DMS114 treated with DMSO at 0.1 percent for 48 hours (cell line): ENCODE measurements around the gene RABAC1.
"Not testable (repeated sequence)": the region's sequence is repeated elsewhere in the genome, so short reads cannot be mapped to it uniquely, and the experiment has no call there.

Source experiments
- DNase-seq: peaks from one replicate; lab custom pipeline; 2025; ENCODE audit not compliant: unreplicated experiment; lab: John Stamatoyannopoulos, UW

The RABAC1 gene

DNA sequence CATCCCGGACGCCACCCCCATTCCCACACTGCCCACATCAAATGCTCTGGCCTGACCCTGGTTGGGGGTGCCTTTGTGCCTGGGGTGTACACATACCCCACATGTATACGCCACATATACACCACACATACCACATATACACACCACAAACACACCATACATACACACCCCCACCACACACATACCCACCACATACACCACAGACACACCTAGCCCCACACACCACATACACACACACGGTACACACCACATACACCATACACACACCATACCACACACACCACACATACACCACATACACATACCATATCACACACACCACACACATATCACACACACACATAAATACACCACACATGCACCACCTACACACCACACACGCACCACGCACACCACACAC is 41.0 kb downstream of the RABAC1 start:
- no peak for DNase-seq

DNA sequence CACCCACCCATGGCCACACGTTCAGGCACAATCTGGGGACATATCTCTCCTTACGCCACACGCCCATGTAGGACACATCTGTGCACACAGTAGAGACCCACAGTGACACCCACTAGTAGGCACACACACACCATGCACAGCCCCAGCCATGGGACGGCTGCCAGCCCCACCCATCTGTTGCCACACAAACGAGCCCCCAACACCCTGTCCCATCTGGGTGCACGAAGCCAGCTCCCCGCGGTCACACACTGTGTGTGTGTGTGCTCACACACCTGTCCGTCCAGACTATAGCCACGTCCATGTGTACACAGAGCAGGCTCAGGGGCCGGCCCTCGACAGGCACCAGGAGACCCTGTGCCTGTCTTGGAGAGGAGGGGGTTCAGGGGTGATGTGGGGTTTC is 41.4 kb downstream of the RABAC1 start:
- no peak for DNase-seq

DNA sequence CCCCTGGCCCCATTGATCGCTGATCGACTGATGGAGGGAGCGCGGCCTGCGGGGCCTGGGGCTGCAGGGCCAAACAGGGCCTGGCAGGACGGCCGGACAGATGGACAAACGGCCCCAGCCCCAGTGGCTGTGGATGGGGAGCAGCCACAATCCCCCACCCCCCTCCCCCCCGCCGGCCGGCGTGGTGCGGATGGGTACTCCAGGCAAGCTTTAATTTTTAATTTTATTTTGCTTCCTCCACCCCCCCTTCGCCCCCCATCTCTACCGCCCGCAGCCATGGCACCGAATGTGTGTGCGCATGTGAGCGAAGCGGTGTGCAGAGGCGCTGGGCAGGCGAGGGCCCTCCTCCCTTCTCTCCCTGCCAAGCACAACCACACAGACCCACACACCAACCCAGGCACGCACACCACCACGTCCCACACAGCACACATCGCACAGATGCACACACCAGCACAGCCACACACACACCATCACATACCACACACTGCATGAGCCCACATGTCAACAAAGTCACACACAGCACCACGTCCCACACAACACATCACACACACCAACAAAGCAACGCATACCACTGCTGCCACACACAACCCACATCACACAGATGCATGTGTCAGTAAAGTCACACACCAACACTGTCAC is 43.2 kb downstream of the RABAC1 start:
- no peak for DNase-seq

DNA sequence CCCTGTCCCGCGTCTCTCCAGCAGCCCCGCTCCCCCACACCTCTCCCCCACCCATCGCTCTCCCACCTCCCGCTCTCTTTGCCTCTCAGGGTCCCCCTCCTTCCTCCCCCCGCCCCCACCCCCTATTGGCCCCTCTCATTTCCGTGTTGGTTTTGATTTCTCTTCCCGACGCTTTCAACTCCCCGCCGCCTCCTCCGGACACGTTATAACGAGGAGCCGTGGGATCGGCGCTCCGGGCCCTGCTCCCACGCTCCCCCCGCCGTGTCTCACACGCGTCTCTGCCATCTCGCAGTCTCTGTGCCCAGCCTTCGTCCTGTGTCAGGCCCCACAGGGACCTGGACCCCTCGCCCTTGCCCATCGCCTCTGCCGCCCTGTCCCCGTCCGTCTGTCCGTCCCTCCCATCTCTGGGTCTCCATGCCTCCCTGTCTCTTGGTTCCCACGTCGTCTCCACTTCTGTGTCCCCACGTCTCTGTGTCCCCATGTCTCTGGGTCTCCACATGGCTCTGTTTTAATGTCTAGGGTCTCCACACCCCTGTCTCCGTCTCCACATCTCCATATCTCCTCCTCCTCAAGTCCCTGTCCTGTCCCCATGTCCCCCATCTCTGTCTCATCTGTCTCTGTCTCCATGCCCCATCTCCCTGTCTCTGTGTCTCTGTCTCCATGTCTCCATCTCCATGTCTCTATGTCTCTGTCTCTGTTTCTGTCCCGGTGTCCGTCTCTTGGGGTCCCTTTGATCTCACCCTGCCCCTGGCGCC is 43.9 kb downstream of the RABAC1 start:
- no peak for DNase-seq

DNA sequence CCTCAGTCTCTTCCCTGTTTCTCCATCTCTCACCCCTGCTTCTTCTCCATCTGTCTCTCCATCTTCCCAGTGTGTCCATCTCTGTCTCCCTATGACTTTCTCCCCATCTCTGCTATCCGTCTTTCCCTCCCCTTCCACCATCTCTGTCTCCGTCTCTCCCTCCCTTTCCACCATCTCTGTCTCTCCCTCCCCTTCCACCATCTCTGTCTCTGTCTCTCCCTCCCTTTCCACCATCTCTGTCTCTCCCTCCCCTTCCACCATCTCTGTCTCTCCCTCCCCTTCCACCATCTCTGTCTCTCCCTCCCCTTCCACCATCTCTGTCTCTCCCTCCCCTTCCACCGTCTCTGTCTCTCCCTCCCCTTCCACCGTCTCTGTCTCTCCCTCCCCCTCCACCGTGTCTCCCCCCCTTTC is 44.7 kb downstream of the RABAC1 start:
- DNase-seq, result not testable (repeated sequence)

DNA sequence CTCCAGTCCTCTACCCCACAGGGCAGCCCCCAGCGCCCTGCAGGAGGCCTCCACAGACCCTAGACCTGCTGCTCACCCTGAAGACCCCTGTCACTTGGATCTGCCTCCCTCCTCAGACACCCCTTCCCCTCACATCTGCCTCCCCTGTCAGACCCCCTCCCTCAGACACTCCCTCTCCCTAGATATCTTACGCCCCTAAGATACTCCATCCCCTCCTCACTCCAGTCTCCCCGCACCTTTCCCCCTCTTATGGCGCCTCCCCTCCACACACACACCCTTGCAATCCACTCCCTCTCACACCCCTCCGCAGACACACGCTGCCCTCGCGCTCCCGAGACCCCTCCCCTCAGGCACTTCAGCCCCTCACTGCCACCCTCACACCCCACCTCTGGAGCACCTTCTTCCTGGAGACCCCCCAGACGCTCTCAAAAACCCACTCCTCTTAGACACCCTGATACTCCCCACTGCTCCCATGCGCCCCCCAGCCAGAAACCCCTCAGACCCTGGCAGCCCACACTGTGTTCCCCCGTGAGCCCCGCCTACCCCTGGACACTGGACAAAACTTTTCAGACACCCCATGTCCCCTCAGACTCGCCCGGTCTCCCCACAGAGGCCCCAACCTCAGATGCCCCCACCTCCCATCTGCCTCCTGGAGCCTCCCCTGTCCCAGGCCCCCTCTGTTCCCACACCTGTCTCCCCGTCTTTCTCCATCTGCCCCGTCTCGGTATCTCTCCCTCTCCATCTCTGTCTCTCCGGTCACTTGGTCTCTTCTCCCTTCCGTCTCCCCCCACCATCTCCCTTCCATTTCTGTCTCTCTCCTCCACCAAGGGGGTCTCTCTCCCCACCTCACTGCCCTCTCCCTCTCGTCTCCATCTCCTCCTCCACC is 45.3 kb downstream of the RABAC1 start:
- no peak for DNase-seq

DNA sequence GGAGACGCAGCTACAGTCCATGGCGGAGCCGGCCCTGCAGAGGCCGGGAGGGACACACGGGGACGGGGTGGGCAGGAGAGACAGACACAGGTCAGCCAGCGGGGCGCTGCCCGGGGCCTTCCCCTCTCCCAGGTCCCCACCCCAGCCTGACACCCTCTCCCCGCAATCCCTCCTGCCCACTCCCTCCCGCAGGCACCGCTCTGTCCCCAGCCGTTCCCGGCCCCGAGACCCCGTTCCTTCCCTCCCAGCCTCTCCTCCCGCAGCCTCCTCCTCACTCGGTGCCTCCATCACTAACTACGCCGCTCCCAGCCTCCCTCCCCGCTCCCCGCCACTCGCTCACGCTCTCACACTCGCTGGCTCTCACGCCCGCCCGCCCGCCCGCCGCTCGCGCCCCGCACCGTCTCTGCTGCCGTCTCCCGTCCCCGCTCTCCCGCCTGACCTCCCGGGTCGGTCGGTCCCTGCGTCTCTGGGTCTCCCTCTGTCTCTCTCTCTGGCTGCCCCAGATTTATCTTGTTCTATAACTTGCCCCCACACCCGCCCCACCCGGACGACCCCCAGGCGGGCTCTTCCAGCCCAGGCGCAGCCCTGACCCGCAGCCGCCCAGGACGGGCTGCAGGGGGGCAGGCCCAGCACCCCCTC is 46.1 kb downstream of the RABAC1 start:
- no peak for DNase-seq

DNA sequence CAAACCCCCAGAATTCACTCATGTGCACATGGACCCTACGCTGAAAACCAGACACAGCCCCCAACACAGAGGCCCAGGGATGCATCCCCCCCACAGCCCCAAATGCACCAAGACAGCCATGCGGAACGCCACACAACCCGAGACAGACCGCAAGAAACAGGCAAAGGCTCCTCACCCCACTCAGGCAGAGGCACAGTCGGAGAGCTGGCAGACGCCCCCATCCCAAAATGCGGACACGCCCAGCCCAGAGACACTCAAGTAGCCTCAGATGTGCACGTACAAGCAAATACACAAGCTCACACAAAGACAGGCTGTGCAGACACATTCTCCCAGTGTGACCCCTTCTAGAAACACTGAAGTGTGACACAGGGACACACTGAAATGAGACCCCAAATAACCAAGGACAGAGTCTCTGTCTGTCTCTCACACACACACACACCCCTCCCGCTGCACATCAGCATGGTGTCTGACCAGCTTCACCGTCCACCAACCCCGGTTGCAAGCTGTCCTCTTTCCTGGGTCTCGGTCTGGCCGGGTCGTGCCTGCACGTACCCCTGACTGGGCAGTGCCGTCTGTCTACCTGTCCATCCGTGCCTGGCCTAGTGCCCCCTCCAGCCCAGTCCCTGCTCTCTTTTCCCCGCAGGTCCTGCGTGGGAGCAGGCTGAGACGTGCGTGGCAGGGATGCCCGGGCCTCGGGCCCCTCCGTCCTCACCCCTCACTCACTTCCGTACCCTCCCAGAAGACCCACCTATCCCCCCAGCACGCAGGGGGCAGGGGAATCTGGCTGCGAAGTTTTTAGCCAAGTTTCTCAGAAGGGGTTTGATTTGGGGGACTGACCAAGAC is 47.0 kb downstream of the RABAC1 start:
- DNase-seq, result no peak

DNA sequence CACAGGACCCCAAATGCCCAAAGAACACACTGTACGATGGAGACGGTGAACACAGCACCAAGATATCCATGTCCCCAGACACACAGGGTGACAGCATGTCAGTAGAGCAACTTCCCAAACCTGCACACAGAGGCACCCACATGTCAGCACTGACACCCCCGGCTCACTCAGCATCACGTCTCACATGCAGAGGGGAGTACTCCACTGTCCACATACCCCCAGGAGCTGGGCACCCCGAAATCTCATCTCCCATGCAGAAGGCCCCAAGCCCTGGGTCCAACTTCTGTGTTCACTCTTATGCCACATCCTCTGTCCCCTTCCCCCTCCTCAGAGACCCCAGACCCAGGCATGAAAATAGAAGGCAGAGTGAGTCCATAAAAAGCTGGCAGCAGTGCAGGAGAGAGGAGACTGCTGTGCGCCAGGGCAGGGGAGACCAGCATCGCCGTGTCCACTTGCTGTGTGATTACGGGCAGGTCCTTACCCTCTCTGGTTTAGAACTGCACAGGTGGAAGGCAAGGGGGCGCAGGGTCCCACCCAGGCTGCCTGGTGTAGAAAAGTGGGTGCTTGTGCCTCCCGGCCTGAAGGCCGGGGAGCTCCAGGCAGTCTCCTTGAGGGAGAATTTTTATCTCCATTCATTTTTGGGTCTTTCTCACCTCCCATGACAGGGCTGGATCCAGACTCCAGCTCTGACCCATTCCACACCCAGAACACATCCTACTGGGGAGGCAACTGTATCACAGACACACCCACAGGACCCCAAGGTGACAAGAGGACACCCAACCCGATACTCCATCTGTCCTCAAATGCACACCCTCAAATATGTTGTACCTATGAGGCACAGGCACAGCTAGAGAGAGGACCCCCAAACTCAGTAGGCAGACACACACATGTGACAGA is 47.9 kb downstream of the RABAC1 start:
- no peak for DNase-seq

DNA sequence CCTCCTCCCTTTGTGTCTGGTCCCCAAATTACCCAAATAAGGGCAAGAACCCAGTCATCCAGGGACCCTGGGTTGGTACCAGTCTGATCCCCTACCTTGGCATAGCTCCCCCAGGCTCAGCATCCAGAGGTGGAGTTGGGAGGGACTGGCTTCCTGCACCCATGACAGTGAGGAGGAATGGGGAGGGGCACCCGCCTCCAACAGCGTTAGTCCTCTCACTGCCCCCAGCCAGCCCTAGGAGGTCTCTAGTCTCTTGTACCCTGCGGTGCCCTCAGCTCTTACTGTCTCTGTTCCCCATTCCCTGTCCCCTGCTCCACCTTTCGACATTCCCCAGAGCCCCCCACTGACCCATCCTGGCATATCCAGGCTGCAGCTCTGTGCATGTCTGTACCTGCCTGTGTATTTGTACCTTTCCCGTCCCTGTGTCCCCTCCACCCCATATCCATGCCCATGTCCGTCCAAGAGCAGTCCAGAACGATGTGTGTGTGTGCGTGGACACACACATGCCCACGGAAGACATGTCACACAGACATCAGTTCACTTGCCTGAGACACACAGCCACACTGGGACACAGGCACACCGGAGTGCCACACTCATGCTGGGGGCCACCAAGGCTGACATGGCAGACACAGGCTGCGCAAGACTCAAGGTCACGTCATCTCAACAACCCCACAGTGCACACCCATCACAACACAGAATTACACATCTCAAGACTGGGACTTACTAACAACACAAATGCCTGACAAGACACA is 48.7 kb downstream of the RABAC1 start:
- DNase-seq, result no peak

DNA sequence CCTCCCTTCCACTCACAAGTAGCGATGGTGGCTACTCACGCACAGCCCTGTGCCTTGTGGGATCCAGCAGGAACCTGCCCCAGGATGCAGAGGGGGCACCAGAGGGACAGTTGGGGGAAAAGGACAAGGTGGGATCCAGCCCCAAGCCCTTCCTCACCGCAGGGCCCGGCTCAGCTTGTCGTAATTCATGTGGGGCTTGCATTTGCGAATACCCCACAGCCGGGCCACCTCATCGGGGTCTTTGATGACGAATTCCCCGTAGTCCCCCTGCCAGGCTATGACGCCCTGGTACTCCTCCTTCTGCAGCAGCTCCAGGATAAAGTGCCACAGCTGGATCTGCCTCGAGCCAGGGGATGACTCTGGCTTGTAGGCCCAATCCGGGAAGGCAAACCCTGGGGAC is 49.4 kb downstream of the RABAC1 start:
- no peak for DNase-seq

DNA sequence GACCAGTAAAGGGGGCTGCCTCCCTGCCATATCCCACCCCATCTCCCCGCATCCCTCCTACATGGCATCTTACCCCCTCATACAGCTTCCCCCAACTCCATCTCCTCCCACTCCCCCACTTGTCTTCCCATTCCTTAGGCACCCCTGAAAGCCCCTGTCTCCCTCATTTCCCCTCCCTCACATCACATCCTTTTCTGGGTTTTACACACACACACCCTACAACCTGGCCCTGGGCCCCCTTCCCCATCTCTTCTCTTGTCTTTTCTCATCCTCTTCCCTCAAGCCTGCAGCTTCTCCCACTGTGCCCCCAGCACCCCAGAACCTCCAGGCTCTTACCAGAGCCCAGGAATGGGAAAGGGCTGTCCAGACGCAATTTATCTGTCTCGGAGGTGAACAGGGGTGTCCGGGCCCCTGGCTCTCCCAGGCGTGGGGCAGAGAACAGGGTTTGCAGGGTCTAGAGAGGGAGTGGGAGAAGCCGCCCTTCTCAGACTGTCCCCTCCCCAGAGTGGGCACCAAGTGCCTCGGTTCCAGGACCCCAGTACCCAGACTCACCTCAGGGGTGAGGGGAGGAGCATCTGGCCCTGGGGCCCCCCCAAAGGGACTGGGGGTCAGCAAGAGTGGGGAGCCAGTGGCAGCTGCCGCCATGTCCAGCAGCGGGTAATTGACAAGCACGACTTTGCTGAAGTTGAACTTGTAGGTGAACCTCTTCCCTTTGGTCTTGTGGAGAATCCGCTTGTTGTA is 50.2 kb downstream of the RABAC1 start:
- no peak for DNase-seq

DNA sequence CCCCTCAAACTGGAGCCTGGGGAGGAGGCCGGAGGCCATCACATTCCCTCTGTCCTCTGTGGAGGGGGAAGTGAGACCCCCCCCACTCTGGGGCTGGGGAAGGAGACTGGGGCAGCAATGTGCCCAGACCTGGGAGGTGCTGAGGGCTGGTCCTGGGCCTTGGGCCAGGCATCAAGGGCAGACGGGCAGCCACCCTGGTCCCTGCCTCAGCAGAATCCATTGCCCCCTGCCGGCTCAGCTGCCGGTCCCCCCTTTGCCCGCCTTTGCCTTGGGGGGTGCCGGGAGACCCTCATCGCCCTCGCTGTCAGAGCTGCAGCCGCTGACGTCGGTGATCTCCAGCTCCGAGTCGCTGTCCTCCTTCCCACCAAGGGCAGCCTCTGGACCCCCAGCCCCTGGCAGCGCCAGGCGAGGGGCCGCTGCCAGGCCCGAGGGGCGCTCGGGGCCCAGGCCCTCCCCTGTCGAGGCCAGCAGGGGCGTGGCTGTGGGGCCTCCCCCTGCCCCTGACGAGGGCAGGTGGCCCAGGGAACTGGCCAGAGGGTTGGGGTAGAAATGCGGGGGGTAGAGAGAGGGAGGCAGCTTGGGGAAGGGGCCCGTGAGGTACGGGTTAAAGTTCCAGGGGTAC is 51.0 kb downstream of the RABAC1 start:
- no peak for DNase-seq

DNA sequence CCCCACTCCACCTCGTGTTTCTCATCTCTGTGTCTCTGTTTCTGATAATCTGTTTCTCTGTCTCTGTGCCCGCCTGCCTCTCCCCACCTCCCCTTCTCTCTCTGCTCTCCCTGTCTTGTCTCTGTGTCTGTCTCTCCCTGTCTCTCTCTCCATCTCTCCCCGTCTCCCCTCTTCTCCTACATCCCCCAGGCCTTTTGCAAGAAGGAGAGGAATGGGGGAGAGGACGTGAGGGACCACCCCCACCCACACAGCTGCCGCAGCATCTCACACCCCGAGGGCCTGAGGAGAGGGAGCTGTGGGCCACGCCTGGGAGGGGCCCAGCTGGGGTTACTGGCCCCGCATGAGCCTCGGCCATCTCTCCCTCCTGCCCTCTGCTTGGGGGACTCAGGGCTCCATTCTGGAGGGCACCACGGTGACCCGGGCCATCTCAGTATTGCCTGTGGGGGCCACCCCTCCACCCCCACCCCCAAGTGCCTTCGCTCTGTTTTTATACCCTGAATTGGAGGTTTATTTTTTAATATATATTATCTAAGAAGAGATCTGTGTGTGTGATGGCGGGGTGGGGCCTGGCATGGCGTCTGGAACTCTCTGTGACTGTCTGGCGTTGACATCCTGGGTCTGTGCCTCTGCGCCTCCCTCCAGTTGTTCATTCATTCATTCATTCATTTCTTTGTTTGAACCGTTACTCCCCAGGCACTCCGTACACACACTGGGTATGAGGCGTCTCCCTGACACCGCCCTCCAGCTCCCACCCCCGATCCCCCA is 52.0 kb downstream of the RABAC1 start:
- DNase-seq, result no peak
